Measurements from ENCODE around the gene PLEKHM3.

Gene PLEKHM3

GRCh38 chr2:207847098-207847806 is 178.1 kb downstream of the PLEKHM3 start:
- no peak for DNase-seq

DNA sequence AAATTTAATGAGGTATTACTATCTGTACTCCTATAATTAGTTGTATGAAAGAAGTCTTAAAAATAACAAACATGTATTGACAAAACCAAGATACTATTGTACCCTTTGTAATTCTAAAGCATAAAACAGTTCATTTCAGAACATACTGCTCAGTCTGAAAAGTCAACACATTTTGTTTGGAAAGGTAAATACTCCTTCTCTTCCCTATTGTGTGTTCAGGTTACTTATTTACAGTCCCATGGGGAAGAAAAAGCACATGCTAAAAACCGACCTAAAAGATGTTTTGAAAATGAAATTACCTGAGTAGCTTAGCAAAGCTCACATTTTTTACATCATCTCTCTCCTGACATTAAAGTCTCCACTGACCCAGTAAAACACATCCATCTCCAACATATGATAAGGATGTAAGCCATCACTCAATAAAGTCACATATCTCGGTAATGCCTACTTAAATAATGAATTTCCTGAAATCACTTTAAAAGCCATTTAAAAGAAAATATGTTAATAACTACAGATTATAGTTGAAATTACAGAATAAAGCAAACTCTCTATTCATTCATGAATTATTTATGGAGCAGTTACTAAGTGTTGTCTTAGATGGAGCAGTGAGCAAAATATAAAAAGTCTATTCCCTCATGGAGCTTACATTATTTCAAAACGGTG is 180.0 kb downstream of the PLEKHM3 start:
- DNase-seq, result no peak

DNA sequence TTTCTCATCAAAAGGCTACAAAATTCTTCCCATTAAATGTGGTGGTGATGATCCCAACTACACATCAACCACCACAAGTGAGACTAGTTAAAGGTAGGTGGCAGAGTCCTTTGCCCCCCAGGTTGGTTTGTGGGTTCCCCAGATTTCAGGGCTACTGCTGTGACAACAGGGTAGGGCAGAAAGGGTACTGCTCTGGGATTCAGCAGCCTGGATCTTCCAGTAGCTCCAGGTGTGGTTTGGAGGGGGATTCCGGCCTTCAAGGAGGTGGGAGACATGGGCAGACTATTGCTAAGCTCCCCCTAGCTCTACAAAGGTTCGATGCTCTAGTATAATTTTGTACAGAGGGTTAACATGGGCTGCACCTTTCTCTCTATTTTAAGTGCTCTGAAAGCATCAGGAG is 180.7 kb downstream of the PLEKHM3 start:
- DNase-seq, result no peak

DNA sequence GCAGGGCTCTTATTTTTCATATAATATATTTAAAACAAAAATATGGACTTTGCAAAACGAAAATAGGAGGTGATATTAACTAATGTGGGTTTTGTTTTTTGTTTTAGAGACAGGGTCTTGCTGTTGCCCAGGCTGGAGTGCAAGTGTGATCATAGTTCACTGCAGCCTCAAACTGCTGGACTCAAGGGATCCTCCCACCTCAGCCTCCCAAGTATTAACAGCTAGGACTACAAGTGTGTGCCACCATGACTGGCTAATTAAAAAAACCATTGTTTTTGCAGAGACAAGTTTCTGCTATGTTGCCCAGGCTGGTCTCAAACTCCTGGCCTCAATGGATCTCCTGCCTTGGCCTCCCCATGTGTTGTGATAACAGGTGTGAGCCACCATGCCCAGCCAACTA is 185.2 kb downstream of the PLEKHM3 start:
- DNase-seq, result no peak

DNA sequence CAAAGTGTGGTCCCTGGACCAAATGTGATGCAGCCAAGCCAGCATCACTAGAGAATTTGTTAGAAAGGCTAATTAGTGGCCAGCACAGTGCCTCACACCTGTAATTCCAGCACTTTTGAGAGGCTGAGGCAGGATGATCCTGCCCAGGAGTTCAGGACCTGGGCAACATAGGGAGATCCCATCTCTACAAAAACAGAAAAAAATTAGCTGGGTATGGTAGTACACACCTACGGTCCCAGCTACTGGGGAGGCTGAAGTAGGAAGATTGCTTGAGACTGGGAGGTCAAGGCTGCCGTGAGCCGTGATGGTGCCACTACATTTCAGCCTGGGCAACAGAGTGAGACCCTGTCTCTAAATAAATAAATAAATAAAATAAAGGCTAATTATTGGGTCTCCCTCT is 185.8 kb downstream of the PLEKHM3 start:
- DNase-seq, result no peak

DNA sequence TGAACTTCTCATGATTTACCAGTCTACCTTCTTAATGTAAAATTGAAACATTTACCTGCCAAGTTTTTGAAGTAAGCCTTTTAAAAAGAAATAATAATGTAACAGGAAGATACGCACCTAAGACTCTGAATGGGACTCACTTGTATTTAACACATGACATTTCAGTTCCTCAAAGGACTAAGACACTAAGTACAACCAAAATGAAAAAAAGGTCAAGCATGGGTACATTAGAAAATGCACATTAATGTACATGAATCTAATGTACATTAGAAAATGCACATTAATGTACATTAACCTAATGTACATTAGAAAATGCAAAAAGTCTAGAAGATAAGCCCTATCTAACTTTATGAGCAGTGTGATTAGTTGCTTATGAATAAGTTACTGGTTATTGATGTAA is 186.3 kb downstream of the PLEKHM3 start:
- DNase-seq, result no peak

DNA sequence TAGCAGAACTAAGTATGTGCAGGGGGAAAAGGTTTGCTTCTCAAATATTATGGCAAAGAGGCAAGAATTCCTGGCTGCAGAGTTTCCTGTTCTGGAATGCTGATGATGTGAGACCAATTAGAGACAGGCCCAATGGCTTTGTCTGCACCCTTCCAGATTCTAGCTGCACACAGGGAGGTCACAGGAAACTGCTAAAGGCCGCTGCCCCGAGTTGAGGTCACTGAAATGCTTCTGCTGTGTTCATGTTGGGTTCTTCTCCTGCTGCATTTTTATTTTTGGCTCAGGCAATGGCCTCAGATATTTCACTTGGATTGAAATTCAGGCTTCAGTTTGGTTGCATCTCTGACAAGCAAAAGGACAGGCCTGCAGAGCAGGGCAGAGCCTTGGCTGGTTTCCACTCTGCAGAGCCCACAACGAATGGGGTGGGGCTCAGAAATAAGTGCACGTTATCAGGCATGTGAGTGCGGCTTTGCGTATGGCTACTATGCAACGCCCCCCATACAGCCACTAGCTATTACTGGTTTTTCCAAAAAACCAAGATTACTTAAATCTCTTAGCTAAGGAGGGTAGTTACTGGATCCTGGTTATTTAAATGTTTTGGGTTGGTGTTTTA is 188.7 kb downstream of the PLEKHM3 start:
- no peak for DNase-seq

GRCh38 chr2:207835805-207836204 is 189.5 kb downstream of the PLEKHM3 start:
- DNase-seq, result no peak

GRCh38 chr2:207833251-207833751 is 192.0 kb downstream of the PLEKHM3 start:
- DNase-seq, result no peak

DNA sequence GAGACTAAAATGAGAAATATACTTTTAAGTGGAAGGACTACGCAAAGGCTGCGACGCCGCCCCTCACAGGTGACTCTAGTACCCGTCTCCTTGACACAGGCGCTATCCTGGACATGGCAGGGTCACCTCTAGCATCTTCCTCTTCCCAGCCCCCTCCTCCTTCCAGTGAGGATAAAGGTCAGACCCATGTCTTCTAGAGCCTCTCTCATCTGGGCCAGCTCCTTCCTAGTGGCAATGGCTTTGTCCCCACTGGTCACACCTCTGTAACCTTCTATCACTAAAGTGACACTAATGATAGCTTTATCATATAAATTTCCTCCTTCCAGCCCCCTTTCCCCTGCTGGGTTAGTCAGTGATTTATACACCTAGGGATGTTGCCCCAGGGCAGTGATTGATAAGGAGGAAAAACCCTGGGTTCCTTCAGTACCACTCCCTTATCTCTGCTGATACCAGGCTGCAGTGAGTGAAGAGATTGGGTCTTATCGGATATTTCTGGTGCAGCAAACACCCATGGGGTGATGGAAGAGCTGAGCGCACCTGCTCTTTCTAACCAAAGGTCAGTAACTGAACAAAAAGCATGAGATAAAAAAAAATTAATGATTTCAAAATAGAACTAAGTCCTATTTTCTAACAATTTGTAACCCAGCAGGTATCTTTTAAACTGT is 193.6 kb downstream of the PLEKHM3 start:
- DNase-seq, result no peak

DNA sequence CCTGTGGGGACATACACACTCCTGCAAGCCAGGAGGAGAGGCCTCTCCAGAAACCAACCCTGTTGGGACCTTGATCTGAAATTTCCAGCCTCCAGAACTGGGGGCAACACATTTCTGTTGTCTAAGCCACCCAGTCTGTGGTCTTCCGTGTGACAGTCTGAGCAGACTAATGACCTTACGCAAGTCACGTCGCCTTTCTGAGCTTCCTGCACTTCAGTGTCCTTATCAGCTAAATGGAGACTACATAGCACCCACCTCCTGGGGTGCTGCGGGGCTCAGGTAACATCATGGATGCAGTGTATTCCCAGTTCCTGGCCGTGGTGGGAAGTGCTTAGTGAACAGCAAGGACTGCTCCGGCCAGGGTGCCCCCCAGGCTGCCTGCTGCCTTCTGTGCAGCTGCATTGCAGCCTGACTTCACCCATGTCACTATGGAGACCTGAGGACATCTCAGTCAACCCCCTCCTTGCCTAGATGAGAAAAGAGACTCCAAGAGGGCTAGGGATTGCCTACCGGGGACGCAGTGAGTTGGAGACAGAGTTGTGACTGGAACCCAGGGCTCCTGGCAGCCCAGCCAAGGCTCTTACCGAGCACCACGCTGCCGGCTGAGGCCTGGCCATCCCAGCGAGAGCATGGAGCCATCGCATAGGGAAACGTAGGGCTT is 194.4 kb downstream of the PLEKHM3 start:
- no peak for DNase-seq

DNA sequence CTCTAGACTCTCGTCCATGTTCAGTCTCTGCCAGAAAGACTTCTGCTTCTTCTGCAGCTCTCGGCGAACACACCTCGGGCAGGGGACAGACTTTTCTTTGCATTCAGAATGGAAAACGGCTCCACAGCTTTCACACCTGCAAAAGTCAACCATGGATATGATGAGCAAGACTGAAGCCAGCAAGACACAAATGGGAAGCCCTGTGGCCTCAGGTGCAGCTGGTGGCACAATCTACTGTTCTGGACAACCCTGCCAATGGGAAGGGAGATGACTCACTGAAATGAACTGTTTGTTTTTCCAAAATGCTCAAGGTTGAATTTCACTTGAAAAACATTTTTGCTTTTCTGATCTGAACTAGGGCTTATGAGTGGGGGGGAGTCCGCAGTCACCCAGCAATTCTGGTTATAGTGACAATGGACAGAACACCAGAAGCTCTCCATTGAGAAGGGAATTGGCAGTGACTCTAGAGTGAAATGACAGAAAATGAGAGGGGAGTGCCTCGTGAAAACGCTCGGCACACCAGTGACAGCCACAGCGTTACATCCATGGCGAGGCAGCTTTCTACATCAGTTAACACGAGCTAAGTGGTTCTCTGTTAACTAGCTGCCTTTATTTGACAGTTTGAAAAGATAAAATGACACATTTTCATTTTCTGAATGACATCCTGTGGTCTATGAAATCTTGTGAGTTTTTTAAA is 196.8 kb downstream of the PLEKHM3 start:
- DNase-seq, result no peak

GRCh38 chr2:207825978-207826377 is 199.3 kb downstream of the PLEKHM3 start:
- no peak for DNase-seq

- no peak for DNase-seq
These were observed 200.0 kb downstream of the PLEKHM3 start for GRCh38 chr2:207825045-207825954.

DNA sequence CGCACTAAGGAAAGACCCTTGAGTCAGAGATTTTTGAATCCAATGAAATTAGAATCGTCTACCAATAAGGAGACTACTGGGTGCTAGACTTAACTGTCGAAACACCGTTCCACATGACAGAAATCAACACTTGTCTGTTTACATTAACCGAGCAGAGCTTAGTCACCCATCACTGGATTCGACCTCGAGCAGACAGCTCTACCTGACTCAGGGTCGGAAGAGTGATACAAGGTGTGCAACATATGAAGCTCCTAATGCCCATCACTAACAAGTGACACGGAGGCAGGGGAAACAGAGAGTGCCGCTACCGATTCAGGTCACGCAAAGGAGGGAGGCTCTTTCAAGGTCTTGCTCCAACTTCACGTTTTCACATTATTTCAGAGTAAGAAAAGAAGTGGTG is 201.5 kb downstream of the PLEKHM3 start:
- DNase-seq, result no peak

DNA sequence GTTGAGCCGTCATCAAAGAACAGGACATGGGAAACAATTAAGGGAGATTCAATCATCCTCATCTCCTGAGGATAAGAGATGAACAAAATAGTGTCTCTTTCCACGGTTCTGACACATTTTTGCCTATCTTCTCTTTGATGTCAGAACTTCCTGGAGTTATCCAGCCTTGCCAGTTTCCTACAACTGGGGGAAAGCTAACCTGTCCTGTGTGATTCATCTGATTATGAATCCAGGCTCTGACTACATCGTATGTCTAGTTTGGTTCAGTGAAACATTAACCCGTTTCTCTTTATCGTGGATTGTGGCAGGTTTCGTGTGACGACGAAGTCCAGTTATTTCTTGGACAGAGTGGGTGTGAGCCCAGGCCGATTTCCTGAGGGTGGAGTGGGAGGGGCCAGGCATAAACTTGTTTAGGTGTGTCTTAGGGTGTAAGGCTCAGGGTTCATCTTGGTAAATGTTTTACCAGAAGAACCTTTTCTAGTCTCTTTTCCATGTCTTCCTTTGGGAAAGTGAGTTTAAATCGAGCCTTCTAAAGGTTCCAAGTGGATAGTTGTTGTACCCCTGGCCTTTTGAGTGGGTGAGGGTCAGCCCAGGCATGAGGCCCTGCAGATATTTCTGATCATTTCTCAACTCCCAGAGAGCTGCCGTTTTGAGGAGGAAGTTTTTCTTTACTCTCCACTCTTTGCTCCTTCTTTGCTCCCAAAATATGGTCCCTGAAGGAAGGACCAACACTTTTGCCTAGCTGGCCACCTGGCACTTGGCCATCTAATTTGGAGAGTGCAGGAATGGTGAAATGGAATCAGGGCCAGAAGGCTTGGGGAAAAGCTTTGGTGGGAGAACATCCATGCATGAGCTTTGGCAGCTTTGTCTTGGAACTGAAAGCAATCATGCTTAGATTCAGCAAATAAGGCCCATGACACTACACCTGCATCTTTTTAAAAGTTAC is 205.2 kb downstream of the PLEKHM3 start:
- no peak for DNase-seq

DNA sequence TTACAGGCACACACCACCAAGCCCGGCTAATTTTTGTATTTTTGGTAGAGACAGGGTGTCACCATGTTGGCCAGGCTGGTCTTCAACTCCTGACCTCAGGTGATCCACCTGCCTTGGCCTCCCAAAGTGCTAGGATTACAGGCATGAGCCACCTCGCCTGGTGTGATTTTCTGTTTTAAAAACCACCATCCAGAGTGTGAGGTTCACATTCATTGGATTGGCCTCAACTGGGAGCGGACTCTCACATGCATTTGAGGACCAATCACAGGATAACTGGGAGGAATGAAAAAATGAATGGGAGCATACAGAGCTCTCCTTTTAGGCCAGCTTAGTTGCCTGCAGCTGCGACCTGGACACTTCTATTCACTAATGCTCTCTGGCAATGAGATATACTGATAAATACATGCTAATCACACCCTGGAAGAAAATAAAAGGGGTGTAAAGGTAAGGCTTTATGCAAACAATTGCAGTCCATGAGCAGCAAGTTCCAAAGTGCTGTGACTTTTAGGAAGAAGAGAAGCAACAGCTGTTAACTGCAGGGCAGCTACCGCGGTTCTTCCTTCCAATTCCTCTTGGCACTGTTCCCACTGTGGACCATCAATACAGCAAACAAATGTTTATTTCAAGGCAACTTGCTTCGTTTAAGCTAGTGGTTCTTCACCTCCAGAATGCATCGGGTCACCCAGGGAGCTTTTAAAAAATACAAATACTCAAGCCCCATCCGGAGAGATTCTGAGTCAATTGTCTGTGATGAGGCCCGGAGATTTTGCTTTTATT is 206.1 kb downstream of the PLEKHM3 start:
- DNase-seq, result no peak

- no peak for DNase-seq
These were observed 208.8 kb downstream of the PLEKHM3 start for GRCh38 chr2:207816546-207816945.

GRCh38 chr2:207815254-207815653 is 210.1 kb downstream of the PLEKHM3 start:
- peak; percentile 18 for DNase-seq

Measured in NK-92 treated with Interleukin-12 subunit alpha and Interleukin-12 subunit beta, amount 100 ng/mL, for 24 hours (cell line).